Erythroblast (primary cell): ENCODE measurements around the gene TEX2.

Experiments
- GATA1 ChIP-seq: IDR thresholded peaks from 2 replicates; pipeline ENCODE4 v1.6.1; 2011; ENCODE audit warnings: low read depth, mild to moderate bottlenecking, control low read depth, low read length, moderate library complexity
- POLR2A ChIP-seq: IDR thresholded peaks from 2 replicates; pipeline ENCODE4 v1.6.1; 2011; ENCODE audit warnings: mild to moderate bottlenecking, low read length

DNA sequence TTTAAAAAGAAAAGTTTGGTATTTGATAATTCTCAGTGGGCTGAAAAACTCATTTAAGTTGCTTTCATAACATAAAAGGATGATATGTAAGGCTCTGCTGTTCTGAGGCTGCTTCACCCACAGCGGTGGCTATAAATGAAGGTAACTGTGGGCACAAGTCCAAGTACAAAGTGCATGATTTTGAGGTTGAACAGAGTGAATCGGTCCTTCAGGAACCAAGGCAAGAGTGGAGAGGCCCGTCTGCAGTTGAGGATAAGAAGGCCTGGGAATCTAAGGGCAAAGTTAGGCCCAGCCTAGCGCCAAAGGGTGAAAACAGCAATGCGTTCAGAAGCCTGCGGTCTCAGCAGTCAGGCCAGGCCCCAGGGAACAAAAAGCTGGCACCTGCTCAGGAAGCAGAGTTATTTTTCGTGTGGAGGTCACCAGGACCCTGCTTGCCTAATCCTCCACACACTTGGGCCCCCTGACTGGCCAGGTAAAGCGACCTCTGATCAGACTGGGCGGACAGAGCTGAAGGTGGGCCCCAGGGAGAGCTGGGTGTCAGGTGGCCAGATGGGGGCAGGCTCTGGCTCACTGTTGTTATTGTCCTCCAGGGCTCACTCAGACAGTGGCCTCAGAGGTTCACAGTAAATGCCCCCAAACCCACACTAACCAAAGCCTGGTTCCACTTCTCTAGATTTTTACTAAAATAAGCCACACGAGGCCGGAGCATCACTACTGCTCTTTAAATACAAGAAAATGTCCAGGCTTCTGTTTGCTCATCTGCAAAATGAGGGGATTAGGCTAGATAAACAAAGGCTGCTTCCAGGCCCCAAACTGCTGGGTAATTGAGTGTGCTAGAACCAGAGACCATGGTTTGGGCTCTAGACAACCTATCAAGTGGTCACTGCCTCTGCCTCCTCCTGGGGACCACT lies 46.5 kb downstream of the TEX2 start:
- TF ChIP-seq POLR2A (no peak), GATA1 (no peak)
